ENCODE measurements around the gene EIF2AK2. TPM values are rescaled to one million over a fixed set of nuclear protein-coding genes. Genes with fewer than 3 reads are reported as not detected.
A peak's percentile ranks its signal among the peaks of the same experiment; 100 is the strongest.

The EIF2AK2 gene
- polyA plus RNA-seq, 4 donors = 33.1 to 40.7 (median 38.5) TPM

DNA sequence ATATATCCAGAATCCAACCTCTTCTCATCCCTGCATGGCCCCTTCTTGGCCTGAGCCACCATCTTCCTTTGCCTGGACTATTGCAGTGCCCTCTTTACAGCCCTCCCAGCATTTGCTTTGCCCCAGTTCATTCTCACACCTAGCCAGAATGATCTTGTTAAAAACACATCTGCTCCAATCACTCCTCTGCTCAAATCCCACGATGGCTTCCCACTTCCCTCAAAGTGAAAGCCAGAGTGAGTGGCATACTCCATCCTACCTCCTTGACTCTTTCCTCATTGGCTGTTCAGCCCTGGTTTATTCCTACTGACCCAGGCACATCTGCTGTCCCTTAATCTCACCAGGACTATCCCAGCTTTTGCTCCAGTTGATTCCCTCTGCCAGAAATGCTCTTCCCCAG is 17.0 kb upstream of the EIF2AK2 start:
- no peak for DNase-seq (ENCODE audit: low read depth in 4 of 4, low spot score in 3 of 4)

DNA sequence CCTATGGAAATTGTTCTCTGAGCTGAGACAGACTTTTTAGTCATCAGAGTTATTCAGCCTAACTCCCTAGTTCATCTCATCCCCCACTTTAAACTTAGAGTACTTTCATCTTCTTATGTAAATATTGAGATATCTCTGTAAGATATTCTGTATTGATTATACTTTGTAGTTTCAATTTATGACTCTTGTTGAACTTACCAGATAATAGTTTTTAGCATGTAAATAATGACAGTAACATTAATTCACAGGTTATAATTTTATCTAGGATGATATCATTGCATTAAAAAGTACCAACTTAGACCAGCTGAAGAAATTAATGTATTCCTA is 14.8 kb upstream of the EIF2AK2 start:
- DNase-seq (ENCODE audit: low read depth in 4 of 4, low spot score in 3 of 4) = no peak

DNA sequence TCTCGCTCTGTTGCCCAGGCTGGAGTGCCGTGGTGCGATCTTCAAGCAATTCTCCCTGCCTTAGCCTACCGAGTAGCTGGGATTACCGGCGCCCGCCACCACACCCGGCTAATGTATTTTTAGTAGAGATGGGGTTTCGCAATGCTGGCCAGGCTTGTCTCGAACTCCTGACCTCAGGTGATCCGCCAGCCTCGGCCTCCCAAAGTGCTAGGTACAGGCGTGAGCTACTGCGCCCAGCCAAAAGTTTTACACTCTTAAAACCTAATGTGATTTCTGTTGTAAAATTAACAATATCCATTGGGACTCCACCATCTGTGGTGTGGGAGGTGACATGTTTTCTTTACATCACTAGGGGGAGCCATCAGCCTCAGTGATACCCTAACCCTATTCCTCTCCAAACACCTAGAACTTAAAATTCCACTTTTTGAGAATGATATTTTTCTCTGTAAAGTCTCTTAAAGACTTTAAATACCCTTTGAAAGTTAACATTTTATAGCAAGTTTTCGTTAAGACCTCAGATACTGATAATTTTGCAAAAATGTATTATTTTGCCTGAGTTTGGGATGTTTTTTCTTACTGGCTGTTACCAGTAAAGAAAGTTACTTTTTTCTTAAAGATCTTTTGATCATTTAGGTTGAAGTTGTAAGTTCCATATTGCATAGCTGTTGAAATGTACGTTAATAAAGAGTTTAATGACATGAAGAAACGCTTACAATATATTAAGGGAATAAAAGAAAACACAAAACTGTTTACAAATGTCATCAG is 11.6 kb upstream of the EIF2AK2 start:
- DNase-seq (ENCODE audit: low read depth in 4 of 4, low spot score in 3 of 4) = peak in 1 of 4 donors; percentile 12

DNA sequence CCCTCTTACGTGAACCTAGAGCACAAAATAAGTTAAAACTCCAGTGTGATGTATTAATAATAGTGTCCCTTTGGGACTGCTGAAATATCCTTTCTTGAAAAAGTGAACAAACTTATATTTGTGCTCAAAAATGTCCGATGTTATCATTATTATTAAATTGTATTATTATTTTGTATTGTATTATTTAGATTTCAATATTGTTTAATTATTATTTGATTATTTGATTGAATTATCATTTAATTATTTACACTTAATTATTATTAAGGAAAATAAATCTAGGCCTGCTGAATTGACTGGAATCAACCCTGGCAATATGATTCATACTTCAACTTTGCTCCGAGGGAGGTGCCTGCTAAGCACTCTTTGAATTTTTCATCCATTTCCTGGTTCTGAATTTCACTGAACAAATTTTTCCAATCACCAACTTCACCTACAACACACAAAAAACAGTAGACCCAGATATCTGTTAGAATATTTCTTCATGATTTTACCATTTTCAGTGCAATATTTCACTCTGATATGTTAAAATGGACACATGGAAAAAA is 10.9 kb upstream of the EIF2AK2 start:
- DNase-seq (ENCODE audit: low read depth in 4 of 4, low spot score in 3 of 4) = no peak

DNA sequence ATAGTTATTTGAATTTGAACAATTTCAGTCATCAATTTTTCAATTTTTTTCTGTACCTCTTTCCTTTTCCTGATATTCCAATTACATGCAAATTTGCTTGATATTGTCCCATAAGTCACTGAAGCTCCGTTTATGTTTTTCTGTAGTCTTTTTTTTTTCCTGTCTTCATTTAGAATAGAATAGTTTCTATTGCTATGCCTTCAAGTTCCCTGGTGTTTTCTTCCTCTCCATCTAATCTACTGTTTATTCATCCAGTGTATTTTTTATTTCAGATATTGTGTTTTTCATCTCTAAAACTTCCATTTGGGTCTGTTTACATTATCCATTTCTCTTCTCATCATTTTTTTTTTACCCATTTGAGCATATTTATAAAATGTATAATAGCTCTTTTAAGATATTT is 8.0 kb upstream of the EIF2AK2 start:
- no peak for DNase-seq (ENCODE audit: low read depth in 4 of 4, low spot score in 3 of 4)

DNA sequence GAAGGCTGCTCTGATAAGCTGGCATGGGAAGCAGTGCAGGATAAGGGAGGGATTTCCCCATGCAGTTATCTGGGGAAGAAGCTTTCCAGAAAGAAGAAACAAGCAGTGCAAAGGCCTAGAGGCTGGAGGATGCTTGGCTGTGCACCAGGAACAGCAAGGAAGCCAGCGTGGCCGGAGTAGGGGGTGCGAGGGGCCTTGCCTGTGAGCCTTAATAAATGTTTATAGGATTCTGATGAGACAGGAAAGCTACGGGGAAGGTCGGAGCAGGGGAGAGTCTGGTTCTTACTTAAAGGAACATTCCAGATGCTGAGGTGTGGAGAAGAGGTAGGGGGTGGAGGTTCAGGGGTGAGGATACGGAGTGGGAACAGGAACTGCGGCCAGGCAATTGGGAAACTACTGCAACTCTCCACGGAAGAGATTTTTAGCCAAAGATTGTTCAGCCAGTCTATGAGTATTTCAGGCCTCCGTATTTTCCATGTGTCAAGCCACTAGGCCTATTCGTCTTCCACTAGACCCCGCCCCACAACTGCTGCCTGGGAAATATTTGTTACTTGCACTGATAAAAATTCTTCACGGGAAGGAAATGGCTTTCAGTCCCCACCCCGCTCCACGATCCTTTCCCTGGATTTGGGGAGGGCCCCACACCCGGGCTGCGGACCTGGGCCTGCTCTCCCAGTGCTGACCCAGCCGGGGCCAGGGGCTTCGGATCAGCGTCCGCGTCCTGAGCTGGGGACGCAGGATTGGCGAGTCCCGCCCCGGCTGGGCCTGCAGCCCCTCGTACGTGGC is 516 bp downstream of the EIF2AK2 start:
- peak; percentile 42 to 59 (median 50) for DNase-seq (ENCODE audit: low read depth in 4 of 4, low spot score in 3 of 4)

DNA sequence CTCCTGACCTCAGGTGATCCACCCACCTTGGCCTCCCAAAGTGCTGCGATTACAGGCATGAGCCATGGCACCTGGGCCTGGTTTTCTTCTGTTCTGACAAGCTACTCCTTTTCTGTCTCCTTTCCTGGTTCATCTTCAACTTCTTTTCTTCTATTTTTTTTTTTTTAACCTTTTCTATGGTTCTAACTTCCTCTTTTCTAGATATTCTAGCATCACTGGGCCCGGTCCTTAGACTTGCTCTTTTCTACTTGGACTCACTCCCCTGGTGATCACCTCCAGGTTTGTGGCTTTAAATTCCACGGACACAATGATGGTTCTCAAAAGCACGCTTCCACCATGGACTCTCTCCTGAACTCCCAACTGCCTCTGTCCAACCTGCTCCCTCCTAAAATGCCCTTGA is 2.0 kb downstream of the EIF2AK2 start:
- DNase-seq (ENCODE audit: low read depth in 4 of 4, low spot score in 3 of 4) = no peak

DNA sequence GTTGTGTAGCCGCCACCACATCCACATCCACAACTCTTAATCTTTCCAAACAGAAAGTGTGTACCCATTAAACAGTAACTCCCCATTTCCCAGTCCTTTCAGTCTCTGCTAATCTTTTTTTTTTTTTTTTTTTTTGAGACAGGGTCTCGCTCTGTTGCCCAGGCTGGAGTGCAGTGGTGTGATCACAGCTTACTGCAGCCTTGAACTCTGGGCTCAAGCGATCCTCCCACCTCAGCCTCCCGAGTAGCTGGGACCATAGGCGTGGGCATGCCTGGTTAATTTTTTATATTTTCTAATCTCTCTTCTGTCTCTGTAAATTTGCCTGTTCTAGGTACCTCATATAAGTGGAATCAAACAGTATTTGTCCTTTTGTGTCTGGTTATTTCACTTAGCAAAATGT is 3.6 kb downstream of the EIF2AK2 start:
- no peak for DNase-seq (ENCODE audit: low read depth in 4 of 4, low spot score in 3 of 4)

DNA sequence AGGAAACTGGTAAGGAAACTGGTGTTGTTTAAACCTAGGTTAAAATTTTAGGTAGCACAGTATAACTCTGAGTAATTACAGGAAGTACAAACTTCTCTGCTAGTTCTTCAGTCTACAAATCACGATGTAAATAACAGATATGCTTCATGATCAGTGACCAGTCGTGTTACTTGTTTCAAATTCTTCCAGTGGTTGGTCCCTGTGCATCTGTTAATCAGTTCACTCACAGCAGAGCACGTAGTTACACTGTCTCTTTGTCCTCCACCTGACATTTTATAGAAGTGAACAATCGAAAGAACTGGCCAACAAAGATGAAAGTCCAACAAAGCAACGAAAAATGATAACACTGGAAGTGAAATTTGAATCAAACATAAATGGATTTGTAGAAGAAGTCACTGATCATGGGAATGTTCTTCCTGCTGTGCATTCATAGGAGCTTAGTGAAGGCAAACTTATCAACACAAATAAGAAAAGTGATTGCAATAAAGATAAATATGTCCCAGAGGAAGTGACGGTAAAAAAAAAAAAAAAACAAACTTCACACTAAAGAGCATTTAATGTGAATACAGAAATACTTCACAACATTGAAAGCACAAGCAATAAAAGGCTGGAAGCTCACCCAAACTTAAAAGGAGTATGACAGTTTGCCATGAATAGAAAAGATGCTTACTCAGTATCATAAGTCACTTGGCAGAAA is 7.0 kb downstream of the EIF2AK2 start:
- no peak for DNase-seq (ENCODE audit: low read depth in 4 of 4, low spot score in 3 of 4)

DNA sequence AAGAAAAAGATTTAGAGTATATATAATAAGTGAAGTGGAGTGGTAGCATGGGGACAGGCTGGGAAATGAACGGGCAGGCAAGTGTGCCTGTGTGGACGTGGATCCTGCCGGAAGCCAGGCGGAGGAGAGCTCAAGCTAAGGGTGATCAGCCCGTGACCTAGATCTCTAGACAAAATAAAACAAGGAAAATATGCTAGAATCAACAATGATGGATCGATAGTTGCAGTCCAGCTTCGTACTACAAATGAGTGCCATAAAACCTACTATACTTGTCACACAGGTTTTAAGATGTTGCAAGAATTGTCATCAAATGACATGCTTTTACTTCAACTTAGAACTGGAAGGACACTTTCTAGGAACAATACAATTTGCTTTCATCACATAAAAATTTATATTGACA is 8.5 kb downstream of the EIF2AK2 start:
- no peak for DNase-seq (ENCODE audit: low read depth in 4 of 4, low spot score in 3 of 4)

DNA sequence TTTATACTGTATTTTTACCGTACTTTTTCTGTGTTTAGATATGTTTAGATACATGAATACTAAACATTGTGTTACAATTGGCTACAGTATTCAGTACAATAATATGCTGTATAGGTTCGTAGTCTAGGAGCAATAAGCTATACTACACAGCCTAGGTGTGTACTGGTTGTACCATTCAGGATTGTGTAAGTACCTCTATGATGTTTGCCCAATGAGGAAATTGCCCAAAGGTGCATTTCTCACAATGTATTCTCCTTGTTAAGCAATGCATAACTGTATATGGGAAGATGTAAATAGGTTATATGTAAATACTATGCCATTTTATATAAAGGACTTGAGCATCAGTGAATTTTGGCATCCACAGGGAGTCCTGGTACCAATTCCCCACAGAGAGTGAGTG is 10.7 kb downstream of the EIF2AK2 start:
- DNase-seq (ENCODE audit: low read depth in 4 of 4, low spot score in 3 of 4) = no peak

DNA sequence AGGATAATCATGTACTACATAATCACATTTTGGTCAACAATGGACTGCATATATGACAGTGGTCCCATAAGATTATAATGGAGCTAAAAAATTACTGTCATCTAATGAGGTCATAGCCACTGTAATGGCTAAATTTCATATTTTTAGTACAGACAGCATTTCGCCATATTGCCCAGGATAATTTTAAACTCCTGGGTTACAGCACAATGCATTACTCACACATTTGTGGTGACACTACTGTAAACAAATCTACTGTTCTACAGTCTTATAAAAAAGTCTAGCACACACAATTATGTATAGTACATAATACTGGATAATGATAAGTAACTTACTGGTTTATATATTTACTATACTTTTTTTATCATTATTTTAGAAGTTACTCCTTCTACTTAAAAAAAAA is 12.8 kb downstream of the EIF2AK2 start:
- no peak for DNase-seq (ENCODE audit: low read depth in 4 of 4, low spot score in 3 of 4)

DNA sequence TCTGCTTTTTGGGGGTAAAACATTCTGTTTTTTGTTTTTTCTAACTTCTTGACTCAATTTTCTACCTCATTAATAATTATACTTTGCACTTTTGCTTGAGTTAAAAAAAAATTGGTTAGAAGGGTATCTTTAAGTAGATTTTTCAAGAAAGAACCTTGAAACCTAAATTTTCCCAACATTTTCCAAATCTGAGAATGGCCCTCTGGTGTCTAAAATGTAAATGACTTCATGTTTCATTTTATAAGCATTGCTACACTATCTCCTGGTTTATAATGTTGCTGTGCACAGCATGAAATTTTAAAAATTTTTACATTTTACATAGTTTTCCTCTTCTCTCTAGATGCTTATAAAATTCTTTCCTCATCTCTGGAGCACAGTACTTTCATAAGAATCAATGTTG is 14.2 kb downstream of the EIF2AK2 start:
- DNase-seq (ENCODE audit: low read depth in 4 of 4, low spot score in 3 of 4) = no peak

DNA sequence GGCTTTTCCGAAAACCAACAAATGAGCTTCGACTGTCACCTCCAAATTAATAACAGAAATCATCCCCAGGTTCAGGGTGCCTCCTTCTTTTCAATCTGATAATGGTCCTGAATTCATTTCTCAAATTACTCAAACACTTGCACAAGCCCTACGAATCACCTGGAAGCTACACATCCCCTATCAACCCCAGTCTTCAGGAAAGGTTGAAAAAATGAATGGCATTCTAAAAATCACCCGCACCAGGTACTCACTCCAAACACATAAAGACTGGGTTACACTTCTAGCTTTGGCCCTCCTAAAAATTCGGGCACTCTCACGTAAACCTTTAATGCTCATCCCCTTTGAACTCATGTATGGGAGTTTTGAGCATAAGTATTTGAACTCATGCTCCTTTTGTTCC is 23.9 kb downstream of the EIF2AK2 start:
- no peak for DNase-seq (ENCODE audit: low read depth in 4 of 4, low spot score in 3 of 4)

DNA sequence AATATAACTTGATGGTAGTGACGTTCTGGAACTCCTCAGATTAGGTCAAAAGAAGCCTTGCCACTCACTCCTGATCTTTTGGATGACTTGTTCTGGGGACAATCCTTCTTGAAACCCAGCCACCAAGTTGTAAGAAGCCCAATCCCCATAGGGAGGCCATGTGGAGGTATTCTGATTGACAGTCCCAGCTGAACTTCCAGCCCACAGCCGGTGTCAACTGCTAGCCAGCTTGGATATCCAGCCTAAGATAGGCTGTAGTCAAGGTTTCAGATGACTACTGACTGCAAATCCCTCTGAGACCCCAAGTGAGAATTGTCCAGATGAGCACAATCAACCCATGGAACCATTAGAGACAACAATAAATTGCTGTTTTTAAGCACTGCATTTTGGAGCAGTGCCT is 31.4 kb downstream of the EIF2AK2 start:
- DNase-seq (ENCODE audit: low read depth in 4 of 4, low spot score in 3 of 4) = no peak

DNA sequence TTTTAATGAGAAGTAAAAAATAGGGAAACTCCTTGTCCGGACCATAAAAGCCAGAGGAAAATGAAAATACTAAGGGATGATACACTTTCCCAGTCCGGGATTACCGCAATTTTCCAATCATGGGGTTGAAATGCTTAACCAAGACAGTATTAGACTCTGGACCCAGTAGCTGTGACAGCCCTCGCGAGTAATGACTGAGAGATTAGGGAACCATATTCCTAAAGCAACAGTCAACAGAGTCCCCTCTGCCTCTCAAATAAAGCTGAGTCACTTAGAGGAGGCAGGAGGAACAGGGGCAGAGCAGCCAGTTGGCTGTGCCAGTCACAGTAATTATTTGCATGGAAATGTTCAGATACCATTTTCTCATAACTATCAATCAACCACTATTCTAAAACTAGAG is 37.6 kb downstream of the EIF2AK2 start:
- no peak for DNase-seq (ENCODE audit: low read depth in 4 of 4, low spot score in 3 of 4)

DNA sequence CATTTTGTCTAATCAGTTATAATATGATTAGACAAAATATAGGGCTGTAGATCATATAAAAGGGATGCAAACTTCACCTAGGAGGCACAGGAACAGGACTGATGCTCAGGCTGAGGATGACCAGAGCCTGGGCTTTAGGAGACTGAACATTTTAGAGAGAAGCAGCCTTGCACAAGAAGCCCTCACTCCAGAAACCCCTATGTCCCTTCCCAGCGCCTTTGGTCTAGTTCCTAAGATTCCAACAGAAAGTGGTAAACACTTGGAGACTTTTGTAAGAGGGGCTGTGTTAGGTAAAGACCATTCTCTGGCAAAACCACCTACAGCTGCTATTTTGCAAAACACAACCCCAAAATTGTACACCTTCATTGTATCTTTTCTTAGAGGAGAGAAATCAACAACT is 39.2 kb downstream of the EIF2AK2 start:
- no peak for DNase-seq (ENCODE audit: low read depth in 4 of 4, low spot score in 3 of 4)

DNA sequence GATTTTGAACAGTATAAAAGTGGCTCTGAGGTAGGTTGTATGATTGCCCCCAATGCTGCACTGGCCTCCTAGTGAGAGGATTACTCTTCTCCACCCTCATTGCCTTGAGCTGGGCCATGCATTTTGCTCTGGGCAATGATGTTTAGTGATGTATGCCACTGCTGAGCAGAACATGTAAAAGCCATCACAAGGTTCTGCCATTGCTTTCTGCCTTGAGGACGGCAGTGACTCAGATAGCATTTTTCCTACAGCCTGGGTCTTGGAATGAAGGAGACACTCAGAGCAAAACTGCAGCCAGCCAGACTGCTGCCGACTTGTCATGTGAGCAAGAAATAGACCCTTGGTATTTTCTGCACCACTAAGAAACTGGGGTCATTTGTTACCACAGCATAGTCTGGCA is 44.8 kb downstream of the EIF2AK2 start:
- no peak for DNase-seq (ENCODE audit: low read depth in 4 of 4, low spot score in 3 of 4)

DNA sequence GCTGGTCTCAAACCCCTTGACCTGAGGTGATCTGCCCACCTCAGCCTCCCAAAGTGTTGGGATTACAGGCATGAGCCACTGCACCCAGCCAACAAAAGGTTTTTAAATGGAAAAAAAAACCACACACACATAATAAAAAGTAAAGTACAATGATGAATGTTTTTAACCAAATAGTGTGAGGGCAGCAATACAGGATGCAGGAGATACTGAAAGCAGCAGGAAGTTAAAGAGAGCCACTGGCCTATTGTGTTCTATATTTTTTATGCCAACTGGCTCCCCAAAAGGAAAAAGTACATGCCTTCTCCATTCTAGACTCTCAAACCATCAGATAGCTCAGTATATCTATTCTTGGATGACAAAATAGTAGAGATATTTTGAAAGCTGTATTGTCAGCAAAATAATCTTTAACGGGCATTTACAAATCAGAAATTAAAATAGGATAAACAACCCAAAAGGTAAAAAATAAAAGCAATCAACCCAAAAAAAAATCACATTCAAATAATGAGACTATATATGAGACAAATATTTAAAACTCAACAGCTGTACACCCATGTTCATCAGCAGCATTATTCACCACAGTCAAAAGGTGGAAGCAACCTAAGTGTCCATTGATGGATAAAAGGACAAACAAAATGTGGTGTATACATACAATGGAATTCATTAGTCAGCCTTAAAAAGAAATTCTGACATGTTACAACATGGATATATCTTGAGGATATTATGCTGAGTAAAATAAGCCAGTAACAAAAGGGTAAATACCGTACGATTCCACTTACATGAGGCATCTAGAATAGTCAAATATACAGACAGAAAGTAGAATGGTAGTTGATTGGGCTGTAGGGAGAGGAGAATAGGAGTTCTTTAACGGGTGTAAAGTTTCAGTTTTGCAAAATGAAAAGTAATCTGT is 46.2 kb downstream of the EIF2AK2 start:
- DNase-seq (ENCODE audit: low read depth in 4 of 4, low spot score in 3 of 4) = no peak

DNA sequence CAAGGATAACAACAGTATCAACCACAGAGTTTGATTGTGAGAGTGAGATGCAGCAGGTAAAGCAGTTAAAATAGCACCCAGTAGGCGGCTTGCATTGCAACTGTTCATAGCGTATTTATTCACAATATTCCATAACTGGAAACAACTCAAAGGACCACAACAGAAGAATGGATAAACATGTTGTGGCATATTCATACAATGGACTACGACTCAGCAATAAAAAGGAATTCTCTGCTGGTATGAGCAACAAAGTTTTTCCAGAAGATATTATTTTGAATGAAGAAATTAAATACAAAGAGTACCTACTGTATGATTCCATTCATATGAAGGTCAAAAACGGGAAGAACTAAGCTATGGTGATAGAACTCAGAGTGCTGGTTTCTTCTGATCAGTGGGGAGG is 47.3 kb downstream of the EIF2AK2 start:
- DNase-seq (ENCODE audit: low read depth in 4 of 4, low spot score in 3 of 4) = no peak
